Measurements from ENCODE around the gene KIF17.

The KIF17 gene

DNA sequence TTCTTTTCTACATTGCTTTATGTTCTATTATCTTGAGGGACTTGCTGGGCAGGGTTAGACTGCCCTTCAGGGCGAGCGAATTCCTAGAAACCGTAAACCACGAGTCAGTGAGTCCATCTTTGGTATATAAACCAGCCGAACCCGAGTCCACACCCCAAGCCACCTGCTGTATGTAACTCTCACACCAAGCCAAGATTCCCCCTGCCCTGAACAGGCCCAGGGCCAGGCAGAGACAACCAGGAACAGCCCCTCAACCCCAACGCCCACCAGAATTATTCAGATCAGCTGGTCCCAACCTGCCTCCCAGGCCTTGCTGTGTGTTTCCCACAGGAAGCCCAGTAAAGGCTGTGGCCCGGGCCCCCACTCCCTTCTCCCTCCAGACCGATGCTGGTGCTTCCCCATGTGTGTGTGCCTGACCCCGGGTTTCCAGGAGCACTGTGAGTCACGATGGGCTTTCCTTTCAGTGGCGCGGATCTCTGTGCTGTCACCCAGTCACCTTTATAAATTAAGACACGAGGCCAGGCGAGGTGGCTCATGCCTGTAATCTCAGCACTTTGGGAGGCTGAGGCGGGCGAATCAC lies 17.1 kb downstream of the KIF17 start:
- in situ Hi-C loops (cut with MboI; ENCODE audit: low sequenced_read_pairs, unreplicated experiment): no loop called here
- DNase-seq (ENCODE audit: low spot score): no peak
- TF ChIP-seq, protein P1, sequence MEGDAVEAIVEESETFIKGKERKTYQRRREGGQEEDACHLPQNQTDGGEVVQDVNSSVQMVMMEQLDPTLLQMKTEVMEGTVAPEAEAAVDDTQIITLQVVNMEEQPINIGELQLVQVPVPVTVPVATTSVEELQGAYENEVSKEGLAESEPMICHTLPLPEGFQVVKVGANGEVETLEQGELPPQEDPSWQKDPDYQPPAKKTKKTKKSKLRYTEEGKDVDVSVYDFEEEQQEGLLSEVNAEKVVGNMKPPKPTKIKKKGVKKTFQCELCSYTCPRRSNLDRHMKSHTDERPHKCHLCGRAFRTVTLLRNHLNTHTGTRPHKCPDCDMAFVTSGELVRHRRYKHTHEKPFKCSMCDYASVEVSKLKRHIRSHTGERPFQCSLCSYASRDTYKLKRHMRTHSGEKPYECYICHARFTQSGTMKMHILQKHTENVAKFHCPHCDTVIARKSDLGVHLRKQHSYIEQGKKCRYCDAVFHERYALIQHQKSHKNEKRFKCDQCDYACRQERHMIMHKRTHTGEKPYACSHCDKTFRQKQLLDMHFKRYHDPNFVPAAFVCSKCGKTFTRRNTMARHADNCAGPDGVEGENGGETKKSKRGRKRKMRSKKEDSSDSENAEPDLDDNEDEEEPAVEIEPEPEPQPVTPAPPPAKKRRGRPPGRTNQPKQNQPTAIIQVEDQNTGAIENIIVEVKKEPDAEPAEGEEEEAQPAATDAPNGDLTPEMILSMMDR (IDR thresholded peaks at IDR 0.05; ENCODE audit: borderline replicate concordance, control extremely low read depth, extremely low read depth, insufficient read depth, missing control alignments): no peak

DNA sequence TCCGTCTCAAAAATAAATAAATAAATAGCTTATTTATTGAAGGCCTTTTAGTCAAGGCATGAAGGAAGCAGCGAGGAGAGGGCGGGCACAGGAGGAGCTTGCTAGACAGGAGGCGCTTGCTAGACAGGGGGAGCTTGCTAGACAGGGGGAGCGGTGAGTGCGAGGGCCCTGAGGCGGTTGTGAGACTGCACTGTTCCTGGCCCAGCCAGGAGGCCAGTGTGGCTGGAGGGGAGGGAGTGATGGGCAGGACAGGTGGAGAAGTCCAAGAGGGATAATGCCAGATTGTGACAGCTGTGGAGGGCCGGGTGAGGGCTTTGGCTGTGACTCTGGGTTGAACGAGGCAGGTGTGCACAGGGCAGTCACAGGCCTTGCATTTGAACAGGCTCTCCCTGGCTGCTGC lies 18.2 kb downstream of the KIF17 start:
- in situ Hi-C loops (cut with MboI; ENCODE audit: low sequenced_read_pairs, unreplicated experiment): loop anchor here (10.0 kb wide), 1 partner anchor 495 kb away; no protein-coding TSS in a partner anchor
- TF ChIP-seq, protein P1 (IDR thresholded peaks at IDR 0.05; ENCODE audit: borderline replicate concordance, control extremely low read depth, extremely low read depth, insufficient read depth, missing control alignments): no peak
- no peak for DNase-seq (ENCODE audit: low spot score)

- DNase-seq (ENCODE audit: low spot score): no peak
- in situ Hi-C loops (cut with MboI; ENCODE audit: low sequenced_read_pairs, unreplicated experiment): loop anchor here (10.0 kb wide), 1 partner anchor 496 kb away; no protein-coding TSS in a partner anchor
- TF ChIP-seq, protein P1 (IDR thresholded peaks at IDR 0.05; ENCODE audit: borderline replicate concordance, control extremely low read depth, extremely low read depth, insufficient read depth, missing control alignments): no peak
Measured at GRCh38 chr1:20698195-20698910, 19.5 kb downstream of the KIF17 start.

- DNase-seq (ENCODE audit: low spot score): no peak
- in situ Hi-C loops (cut with MboI; ENCODE audit: low sequenced_read_pairs, unreplicated experiment): loop anchor here (10.0 kb wide), 1 partner anchor 497 kb away; no protein-coding TSS in a partner anchor
- TF ChIP-seq, protein P1 (IDR thresholded peaks at IDR 0.05; ENCODE audit: borderline replicate concordance, control extremely low read depth, extremely low read depth, insufficient read depth, missing control alignments): no peak
Measured at GRCh38 chr1:20697563-20697962, 20.2 kb downstream of the KIF17 start.

DNA sequence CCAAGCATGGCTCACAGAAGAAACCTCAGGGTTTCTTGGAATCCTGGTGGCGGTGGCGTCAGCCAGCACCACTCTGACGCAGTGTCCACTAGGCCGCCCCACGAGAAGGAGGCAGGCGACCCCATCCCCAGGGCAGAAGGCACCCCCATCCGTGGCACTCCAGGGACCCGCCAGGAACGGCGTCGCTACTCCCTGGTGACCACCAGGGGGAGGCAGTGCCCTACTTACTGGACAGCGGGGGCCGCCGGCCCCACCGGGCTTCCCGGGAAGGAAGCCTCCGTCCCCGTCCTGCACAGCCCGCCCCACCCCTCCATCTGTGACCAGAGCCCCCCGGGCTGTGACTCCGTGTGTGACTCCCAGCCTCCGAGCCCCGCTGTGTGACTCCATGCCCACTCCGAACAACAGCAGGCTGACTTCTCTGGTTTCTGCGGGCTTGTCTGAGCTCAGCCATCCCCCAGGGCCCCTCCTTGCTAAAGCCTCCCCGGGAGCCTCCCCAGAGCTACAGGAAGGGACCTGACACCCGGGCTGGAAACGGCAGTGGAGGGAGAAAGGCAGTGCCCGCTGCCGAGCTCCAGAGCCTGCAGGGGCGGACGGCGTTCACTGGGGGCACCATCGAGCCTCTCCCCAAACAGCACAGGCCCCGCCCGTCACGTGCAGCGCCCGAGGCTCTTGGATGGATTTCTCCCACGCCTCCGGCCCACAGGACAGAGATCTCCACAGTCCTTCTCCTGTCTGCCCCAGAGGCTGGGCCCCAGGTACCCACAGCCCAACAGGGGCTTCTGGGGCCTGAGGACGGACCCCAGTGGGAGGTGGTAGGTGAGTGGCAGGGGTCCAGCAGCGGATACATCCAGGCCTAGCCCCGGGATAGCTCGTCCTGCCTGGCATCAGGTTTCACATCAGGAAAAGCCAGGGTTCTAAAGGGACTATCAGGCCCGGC lies 21.1 kb downstream of the KIF17 start:
- in situ Hi-C loops (cut with MboI; ENCODE audit: low sequenced_read_pairs, unreplicated experiment): loop anchor here (10.0 kb wide), 1 partner anchor 498 kb away; no protein-coding TSS in a partner anchor
- DNase-seq (ENCODE audit: low spot score): peak; percentile 93
- TF ChIP-seq, protein P1 (IDR thresholded peaks at IDR 0.05; ENCODE audit: borderline replicate concordance, control extremely low read depth, extremely low read depth, insufficient read depth, missing control alignments): peak; percentile 91

- in situ Hi-C loops (cut with MboI; ENCODE audit: low sequenced_read_pairs, unreplicated experiment): loop anchor here (10.0 kb wide), 1 partner anchor 499 kb away; no protein-coding TSS in a partner anchor
- DNase-seq (ENCODE audit: low spot score): no peak
- TF ChIP-seq, protein P1 (IDR thresholded peaks at IDR 0.05; ENCODE audit: borderline replicate concordance, control extremely low read depth, extremely low read depth, insufficient read depth, missing control alignments): no peak
Measured at GRCh38 chr1:20695515-20695914, 22.3 kb downstream of the KIF17 start.

Data from GM13976 (cell line).